Measurements from ENCODE around the gene C8A.

GRCh38 chr1:56954664-56955063, 100.1 kb downstream of the C8A start:
- TF ChIP-seq CTCF (IDR thresholded peaks at IDR 0.05) (no peak), POLR2A (IDR thresholded peaks at IDR 0.05) (no peak)

Measured in lower leg skin (tissue), 3 donors.